Omental fat pad (tissue), 4 donors: Measurements from ENCODE around the gene BMAL1. TPM values are rescaled to one million over a fixed set of nuclear protein-coding genes. Genes with fewer than 3 reads are reported as not detected.
A peak's percentile ranks its signal among the peaks of the same experiment; 100 is the strongest.
"Not testable (repeated sequence)": the region's sequence is repeated elsewhere in the genome, so short reads cannot be mapped to it uniquely, and the experiment has no call there.

Experiments
- ATAC-seq: fragments of 150-250 bp; one replicate; pipeline ENCODE4 v1.9.1; 2016; ENCODE audit warnings: mild to moderate bottlenecking, moderate library complexity; ENCODE audit not compliant: low FRiP score
- DNase-seq: peaks from one replicate; pipeline ENCODE4 v3.0.0-alpha.2; 2019; ENCODE audit warnings: low spot score
- CTCF ChIP-seq, 3 donors: fragments of 450-650 bp; IDR thresholded peaks; one replicate each; pipeline ENCODE4 v1.5.1; 2016 to 2017; ENCODE audit warnings: antibody characterized with exemption in 3 of 3, mild to moderate bottlenecking in 3 of 3, moderate library complexity in 2 of 3
- total RNA-seq, 4 donors: library from RNA; depleted of rRNA; stranded (reverse); fragments of >200 nt; gene quantifications; one replicate each; pipeline ENCODE4 v1.1.0, GENCODE V29; 2016

BMAL1 gene
- total RNA-seq, 4 donors from 2014 or later = 52.5 to 60.5 (median 53.9) TPM

- ATAC-seq = no peak
- no peak for TF ChIP-seq CTCF (IDR thresholded peaks at IDR 0.05)
- DNase-seq = no peak
These were observed 25.6 kb upstream of the BMAL1 start for GRCh38 chr11:13251966-13252365.

- no peak for TF ChIP-seq CTCF (IDR thresholded peaks at IDR 0.05)
- DNase-seq = no peak
- ATAC-seq = no peak
These were observed 25.2 kb upstream of the BMAL1 start for GRCh38 chr11:13252438-13252837.

- TF ChIP-seq CTCF (IDR thresholded peaks at IDR 0.05) = no peak
- no peak for ATAC-seq
- DNase-seq = no peak
These were observed 21.4 kb upstream of the BMAL1 start for GRCh38 chr11:13256216-13256615.

- DNase-seq, ATAC-seq: not testable (repeated sequence)
These were observed 19.5 kb upstream of the BMAL1 start for GRCh38 chr11:13258061-13258460.

- ATAC-seq = no peak
These were observed 18.7 kb upstream of the BMAL1 start for GRCh38 chr11:13258855-13259254.

GRCh38 chr11:13259374-13259773 lies 18.2 kb upstream of the BMAL1 start:
- DNase-seq = no peak
- no peak for TF ChIP-seq CTCF (IDR thresholded peaks at IDR 0.05)
- no peak for ATAC-seq

More at GRCh38 chr11:13258855-13259254, 18.7 kb upstream of the BMAL1 start:
- TF ChIP-seq CTCF (IDR thresholded peaks at IDR 0.05) = no peak
- DNase-seq = no peak

GRCh38 chr11:13260201-13260962 lies 17.2 kb upstream of the BMAL1 start:
- no peak for TF ChIP-seq CTCF (IDR thresholded peaks at IDR 0.05)
- ATAC-seq = peak; percentile 79
- no peak for DNase-seq
